Measurements from ENCODE around the gene DISC1.

- TF ChIP-seq CTCF (conservative IDR thresholded peaks at IDR 0.05; ENCODE audit: low read depth in 2 of 2) = no peak
- no peak for TF ChIP-seq REST (IDR thresholded peaks at IDR 0.05; ENCODE audit: unreplicated experiment)
- no peak for TF ChIP-seq EZH2 (IDR thresholded peaks at IDR 0.05; ENCODE audit: low read depth, unreplicated experiment)
- TF ChIP-seq STAT1 (IDR thresholded peaks at IDR 0.05; ENCODE audit: unreplicated experiment) = no peak
- no peak for TF ChIP-seq POLR2AphosphoS5 (IDR thresholded peaks at IDR 0.05; ENCODE audit: low read depth)
- no peak for TF ChIP-seq EZH2phosphoT487 (IDR thresholded peaks at IDR 0.05; ENCODE audit: unreplicated experiment)
- no peak for TF ChIP-seq JUNB (IDR thresholded peaks at IDR 0.05; ENCODE audit: unreplicated experiment)
- no peak for TF ChIP-seq CREB1 (CRISPR knock-in tag; IDR thresholded peaks at IDR 0.05; ENCODE audit: low read depth)
- TF ChIP-seq ZNF114 (CRISPR knock-in tag; IDR thresholded peaks at IDR 0.05) = no peak
- no peak for TF ChIP-seq ZNF331 (CRISPR knock-in tag; IDR thresholded peaks at IDR 0.05; ENCODE audit: low read depth)
- no peak for TF ChIP-seq ETS1 (IDR thresholded peaks at IDR 0.05)
These were observed 191.2 kb downstream of the DISC1 start for GRCh38 chr1:231817801-231818200.
